GM18520 (cell line): ENCODE measurements around the gene CBLN3.
"Not testable (repeated sequence)": the region's sequence is repeated elsewhere in the genome, so short reads cannot be mapped to it uniquely, and the experiment has no call there.

ENCODE experiments used
- ATAC-seq: cut with Tn5 transposase; IDR thresholded peaks from one replicate; pipeline ENCODE4 v1.9.1; 2021; ENCODE audit not compliant: unreplicated experiment

CBLN3 gene

DNA sequence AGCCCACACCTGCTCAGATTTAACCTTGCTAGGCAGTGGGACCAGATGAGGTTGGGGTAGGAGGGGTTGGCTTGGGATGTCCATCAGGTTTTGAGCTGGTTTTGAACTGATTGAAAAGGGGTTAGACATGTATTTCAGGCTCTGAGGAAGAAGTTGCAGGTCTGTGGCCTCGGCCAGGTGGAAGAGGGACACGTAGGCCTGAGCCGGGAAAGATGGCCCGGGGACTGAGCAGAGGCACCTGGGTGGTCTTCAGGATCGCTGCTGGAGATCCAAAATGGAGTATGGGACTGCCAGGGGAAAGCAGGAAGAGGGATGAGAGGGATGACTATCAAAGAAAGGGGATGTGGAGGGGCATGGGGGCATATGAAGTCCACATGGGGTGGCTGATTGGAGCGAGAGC lies 23.1 kb downstream of the CBLN3 start:
- ATAC-seq, result no peak

DNA sequence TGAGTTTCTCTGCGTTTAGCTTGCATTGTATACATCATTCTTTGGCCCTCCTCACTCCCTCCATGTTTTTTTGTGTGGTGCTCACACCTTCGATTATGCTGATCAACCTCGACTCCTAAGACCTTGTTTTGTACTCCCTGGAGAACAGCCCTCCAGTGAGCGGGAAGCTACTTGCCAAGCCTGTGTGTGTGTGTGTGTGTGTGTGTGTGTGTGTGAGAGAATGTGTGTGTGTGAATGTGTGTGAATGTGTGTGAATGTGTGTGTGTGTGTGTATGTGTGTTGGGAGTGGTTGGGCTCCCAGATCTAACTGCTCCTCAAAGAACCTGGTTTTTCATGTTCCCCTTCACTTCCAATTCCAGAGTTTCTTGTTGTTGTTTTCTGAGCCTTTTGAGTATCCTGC lies 24.7 kb downstream of the CBLN3 start:
- no peak for ATAC-seq

DNA sequence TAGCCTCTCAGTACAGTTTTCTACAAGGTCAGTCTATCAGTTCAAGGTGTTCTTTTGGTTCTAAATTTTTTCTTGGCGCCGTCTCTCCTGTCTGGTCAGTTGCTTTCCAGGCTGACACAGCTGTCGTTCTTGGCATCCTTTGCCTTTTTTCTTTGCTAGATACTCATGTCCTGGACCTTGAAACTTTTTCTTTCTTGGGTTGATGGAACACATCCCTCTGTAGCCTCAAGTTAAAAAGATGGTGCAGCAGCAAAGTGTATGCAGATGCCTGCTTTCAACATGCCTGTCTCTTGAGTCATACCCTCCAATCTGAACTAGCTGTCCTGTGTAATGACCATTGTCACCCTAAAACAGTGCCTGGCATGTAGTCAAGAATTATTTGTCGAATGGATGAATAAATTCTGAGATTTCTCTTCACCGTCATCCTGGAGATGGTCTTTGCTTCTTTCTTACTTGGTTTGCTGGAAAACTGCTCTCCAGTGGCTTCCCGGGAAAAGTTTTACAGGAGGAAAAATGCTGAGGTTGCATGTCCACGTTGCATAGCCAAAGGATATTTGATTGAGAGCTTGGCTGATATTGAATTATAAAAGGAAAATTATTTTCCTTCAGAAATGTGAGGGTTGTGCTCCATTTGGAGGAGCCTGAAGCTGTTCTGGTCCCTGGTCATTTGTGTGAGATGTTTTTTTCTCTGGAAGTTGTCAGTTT lies 26.0 kb downstream of the CBLN3 start:
- no peak for ATAC-seq

DNA sequence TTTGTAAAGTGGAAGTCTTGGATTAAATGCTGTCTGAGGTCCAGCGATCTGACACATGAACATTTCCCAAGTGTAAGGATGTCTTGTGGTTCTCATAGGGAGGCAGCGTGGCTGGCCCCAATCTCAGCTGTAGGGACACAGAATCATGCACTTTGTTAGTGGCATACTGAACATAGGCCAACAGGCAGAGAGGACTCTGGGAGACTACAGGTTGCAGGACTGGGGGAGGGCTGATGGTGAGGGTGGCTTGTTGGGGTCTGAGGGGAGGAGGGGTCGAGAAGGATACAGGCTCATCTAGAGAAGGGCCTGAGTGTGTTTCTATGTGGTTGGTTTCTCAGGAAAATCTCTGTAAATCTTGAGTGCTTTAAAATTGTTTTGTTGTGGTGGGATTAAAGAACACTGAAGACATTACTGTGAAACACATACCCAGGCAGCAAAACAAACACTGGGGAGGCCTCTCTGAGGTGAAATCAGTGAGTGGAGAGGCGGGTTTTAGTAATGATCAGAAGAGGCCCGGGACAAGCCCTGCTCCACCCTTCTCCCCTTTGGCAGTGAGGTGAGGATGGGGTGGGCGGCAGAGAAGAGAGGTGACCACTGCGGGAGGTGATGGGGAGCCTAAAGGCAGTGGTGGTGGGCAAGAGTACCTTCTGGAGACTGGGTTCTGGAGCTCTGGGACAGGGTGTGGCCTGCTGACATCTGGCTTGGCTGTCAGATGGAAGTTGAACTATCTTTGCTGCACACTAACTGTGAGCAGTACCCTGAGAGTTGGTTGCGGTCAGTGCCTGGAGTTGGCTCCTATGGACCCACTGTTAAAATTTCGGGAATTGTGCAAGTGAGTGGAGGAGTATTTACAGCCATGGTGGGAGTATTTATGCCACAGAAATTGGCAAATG lies 27.4 kb downstream of the CBLN3 start:
- no peak for ATAC-seq

DNA sequence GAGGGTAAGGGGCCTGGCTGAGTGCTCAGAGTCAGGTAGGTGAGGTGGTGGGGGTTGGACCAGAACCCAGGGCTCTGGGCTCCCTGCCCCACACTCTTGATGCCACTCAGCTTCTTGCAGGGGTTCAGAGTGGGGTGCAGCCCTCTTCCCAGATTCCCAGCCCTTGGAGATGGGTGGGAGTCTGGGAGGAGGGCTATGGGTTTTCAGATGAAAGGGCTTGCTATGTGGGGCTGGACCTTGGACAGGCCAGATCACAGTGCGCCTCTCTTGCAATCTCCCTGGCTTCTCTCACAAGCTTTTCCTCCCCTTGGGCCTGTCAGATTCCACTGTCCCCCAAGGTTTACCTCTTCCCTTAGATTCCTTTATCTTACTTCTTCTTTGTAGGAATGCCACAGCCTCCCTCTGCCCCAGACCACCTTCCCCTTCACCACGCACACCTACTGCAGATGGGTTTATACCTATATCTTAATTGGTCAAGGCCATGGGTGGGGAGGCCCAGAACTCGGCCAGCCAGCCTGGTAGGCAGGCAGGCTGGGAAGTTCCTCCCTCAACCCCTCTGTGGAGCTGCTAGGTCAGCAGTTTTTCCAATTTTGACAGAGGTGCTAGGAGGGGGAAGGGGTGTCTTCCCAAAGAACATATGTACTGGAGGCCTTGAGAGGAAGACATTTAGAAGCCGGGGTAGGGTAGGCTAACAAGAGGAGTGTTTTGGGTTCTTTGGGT lies 29.3 kb downstream of the CBLN3 start:
- ATAC-seq, result no peak

DNA sequence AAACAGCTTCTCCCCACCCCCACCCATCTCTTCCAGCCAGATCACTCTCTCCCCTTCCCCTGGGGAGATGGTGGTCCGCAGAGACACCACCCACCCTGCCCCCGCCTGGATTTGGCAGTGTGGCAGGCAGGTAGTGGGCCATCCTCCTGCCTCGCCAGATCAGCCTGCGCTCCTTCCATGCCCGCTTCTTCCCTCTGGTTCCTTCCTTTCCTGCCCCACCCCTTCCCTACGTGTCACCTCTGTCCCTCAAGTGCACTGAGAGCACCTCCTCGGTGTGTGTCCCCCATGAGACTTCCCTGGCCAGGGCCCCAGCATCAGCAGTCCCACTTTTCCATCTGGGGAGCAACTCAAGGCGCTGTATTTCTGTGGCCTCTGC lies 30.0 kb downstream of the CBLN3 start:
- no peak for ATAC-seq

DNA sequence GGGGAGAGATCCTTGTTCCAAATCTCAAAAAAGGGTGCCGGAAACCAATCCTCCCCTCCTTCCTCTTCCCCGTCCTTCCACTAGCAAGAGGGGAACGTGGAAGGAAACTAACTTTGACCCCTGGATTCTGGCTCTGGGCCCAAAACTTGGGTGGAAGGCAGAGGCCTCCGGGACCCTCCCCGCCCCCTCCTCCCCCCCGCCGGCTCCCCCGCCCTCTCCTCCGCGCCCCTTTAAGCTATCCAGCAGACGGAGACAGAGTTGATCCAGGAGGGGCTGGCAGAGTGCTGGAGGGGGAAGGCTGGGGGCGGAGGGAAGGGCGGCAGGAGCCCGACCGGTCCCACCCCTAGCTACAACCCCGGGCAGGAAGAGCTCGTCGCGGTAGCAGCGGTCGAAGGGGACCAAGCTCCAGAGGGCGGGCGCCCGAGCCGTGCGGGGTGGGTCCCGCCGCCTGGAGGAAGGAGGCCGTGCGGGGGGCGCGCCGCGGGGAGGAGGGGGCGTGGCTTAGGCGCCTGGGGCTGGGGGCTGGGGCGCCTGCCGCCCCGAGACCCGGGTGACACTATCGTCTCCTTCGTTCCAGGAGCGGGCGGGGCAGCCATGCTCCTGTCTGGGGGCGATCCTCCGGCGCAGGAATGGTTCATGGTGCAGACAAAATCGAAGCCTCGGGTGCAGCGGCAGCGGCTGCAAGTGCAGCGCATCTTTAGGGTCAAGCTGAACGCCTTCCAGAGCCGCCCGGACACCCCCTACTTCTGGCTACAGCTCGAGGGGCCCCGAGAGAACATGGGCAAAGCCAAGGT lies 30.6 kb downstream of the CBLN3 start, which contains the start of gene NYNRIN:
NYNRIN (plus strand) TSS at position 351 of the 794 bp plus-strand sequence; CDS start at position 595, 244 bp downstream.
- ATAC-seq, result no peak

DNA sequence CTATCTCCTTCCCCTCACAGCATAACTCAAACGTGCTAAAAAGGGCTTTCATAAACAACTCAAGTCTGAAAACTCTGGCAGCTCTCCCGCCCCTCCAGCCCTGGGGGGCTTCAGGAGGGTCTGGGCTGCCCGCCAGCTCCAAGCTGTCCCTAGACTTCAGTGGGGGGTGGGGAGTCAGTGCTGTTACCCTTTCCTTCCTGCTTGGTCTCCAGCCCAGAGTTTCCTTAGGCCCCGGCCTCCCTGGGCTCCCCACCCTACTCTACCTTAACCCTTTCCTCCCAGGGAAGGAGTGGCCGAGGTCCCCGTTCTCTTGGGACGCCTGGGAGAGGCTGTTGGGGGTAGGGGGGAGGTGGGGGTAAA lies 31.2 kb downstream of the CBLN3 start:
- ATAC-seq, result no peak

DNA sequence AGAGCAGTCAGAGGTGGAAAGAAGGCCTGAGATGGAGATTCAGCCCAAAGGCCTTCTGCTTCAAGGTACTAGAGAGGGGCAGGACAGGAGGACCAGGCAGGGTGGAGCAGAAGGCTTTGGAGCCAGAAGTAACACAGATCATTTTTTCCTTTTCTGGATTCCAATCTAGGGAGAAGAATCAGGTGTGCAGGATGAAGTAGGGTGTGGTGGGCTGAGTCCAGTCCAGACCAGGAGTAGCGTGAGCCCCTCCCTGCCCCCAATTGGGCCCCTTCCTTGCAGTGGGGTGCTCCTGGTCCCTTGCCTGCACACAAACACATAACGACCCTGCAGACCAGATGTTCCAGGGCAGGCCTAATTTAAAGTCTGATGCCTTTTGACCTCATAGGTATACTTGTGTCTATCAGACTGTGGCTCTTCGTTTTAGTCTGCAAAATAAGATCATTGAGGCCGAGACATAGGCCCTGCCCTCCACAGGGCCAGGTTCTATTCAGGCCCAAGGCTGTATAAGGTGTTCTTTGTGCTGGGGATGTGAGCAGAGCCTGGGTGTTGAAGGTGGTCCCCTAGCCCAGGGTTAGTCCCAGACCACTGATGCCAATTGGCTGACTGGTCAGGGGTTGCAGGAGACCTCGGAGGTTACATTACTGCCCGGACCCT lies 31.7 kb downstream of the CBLN3 start:
- no peak for ATAC-seq

DNA sequence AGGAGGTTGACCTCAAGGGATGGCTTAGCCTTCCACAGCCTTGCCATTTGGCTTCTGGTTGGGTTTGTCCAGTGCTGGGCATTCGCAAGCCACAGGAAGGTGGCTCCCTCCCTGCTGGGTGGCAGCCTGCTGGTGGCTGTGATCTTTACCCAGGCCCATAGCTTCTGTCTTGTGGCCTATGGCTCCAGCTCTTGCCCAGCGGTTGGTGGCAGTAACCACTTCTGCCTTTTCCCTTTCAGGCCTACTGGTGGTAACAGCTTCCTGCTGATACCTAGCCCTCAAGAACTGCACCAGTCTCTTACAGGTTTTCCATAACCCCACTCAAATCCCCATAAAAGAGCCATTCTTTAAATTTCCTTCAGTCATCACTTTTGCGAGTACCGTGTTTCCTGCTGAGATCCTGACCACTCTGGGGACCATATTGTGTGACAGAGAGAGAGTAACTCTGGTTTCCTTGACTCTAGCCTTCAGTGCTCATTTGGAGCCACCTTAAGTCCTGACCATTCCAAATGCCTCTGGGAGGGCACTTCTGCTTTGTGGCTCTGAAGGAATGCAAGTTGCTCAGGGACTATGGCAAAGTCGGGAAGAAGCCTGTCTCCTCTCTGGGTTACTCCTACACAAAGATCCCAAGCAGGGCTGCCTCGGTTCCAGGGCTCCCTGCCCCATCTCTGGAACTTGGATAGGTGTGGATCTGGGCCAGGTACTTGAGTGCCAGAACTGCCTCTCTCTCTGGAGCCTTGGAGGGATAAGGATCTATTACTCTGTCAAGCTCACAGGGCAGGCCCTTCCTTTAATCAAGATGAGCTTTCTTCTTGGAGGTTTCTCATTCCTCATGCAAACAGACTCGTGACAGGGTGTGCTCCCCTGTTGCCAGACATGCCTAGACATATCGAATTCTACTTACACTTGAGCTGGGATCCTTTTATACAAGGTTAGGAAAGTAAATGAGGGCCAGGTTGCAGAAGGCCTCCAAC lies 33.6 kb downstream of the CBLN3 start:
- ATAC-seq, result no peak

DNA sequence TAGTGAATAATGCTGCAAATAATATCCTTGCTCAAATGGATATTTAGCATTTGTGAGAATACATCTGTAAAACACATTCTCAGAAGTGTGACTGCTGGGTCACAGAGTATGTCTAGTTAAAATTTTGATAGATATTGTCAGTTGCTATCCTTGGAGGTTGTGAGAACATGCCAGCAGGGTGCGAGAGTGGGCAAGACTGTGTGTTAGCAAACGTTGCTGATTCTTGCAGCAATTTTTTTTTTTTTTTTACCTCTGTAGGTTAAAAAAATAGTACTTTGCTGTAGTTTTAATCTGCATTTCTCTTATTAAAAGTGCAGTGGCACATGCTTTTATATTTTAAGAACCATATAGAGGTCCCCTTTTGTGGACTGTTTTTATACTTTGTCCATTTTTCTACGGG lies 35.2 kb downstream of the CBLN3 start:
- no peak for ATAC-seq

DNA sequence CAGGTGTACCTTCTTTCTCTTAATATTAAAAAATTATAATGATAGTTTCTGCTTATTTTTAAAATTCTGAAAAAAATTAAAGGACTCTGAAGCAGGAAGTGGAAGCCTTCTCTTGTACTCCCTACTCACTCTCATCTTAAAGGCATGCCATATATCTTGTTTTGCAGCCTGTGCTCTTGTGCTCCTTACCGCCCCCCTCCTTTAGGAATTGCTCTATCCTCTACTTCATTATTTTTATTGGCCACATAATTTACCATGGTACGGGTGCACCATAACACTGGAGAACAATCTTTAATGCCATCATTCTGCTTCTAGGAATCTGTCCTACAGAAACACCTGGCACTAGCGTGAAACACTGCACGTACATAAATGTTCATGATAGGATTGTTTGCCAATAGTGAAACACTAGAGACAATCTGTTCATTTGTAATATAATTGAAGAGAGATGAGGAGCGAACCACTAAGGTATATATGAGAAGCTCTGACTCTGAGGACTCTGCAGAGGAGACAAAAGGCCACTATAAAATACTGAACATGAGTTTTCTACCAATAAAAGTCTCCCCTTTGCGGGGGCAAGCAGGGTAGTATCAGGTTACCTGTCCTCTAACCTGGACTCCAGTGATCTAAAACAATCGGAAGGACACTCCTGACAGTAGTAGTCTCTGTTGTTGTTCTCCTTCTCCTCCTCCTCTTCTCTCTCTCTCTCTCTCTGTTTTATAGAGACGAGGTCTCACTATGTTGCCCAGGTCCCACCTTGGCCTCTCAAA lies 37.0 kb downstream of the CBLN3 start:
- ATAC-seq, result no peak

DNA sequence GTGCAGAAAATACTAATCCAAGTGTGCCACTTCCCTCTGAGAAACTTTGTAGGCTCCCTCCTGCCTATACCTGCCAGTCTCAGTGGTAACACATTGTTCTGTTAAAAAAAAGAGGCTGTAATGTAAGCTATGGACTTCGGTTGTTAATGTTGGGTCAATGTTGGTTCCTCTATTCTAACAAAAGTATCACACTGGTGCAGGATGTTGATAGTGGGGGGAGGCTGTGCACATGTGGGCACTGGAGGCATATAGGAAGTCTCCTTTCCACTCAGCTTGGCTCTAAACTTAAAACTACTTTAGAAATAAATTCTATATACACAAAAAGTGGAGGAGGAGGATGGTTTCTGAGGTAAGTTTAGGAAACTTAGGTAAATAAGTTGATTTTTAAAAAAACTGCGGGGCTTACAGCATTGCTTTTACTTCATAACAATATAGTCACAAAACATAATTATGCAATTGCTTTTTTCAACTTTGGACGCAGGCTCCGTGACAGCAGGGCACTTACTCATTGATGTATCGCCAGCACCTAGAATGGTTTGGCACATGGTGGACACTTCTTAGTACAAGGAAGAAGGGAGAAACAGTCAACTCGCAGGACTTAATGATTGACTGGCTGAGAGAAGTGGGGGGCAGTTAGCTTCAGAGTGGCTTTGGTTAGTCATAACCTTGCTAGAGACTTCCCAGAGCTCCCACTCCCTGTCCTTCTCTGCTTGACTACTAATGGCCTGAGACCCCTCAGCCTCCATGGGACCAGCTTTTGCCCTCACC lies 38.6 kb downstream of the CBLN3 start:
- no peak for ATAC-seq

DNA sequence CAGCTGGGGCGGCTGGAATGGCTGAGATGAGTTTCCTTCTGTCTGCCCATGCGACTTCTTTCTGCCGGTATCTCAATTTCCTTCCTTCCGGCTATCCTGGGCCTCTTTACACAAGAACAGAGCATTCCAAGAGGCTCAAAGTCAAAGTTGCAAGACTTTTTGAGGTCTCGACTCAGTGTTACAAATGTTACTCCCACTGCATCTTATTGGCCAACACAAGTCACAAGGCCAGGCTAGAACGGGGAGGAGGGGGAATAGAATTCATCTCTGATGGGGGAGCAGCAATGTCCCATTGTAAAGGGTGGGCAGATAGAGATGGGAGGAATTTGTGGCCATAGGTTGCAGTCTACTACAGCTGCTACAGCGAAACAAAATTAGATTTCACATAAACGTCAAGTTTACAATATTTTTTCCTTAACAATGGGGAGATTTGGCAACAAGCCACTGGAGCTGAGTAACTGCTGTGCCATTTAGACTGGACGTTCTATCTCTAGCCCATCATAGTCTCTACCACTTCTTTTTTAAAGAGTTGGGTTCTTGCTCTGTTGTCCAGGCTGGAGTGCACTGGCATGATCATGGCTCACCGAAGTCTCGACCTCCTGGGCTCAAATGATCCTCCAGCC lies 40.1 kb downstream of the CBLN3 start:
- ATAC-seq, result no peak

DNA sequence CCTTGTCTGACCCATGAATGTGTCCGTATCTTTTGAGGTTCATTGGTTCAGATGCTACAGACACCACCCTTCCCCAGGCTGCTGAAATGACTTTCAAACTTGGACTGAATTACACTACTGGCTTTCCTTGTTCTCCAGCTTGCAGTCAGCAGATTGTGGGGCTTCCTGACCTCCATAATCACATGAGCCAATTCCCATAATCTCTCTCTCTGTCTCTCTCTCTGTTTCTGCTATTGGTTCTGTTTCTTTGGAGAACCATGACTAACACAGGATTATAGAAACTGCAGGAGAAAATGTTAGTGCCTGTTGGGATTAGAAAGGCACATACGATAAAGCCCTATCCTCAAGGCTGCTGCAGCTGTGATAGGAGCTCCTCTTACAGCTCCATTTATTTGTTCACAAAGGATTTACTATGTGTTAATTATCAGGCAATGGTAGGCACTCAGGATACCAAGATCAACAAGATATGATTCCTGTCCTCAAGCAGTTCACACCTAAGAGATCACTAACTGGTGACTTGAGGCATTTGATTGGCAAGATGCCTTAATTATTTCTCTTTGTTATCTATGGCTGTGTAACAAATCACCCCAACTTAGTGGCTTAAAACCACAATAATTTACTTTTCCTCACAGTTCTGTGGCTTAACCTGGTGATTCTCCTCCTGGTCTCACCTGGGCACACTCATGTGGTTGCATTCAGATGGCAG lies 40.8 kb downstream of the CBLN3 start:
- ATAC-seq, result no peak

DNA sequence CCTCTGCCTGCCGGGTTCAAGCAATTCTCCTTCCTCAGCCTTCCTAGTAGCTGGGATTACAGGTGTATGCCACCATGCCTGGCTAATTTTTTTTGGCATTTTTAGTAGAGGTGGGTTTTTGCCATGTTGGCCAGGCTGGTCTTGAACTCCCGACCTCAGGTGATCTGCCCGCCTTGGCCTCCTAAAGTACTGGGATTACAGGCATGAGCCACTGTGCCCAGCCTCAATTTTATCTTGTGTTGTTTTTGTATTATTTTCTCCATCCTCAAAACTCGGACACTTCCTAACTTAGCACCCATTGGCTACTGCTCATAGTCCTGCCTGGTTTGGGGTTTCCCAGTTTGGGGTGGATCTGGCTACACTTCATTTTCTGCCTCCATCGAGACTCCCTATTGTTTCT lies 41.9 kb downstream of the CBLN3 start:
- ATAC-seq, result not testable (repeated sequence)

DNA sequence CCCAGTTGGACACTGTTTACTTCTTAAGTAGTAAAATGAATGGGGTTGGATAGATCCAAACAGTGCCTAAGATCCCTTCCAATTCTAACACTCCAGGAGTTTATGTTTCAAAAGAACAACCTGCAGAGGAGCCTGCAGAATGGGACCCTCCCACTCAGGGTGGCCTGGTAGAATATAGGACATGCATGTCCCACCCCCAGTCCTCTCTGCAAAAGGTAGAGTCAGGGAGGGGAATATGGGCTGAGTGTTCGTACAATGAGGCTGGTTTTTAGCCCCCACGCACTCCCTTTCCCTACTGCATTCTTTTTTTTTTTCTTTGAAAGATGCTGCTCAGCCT lies 42.5 kb downstream of the CBLN3 start:
- ATAC-seq, result no peak
